ENCODE measurements around the gene GALNT9. TPM values are rescaled to one million over a fixed set of nuclear protein-coding genes. Genes with fewer than 3 reads are reported as not detected.

The GALNT9 gene
- total and polyA plus RNA-seq, 2 experiments from 2014 or later = 0.33 to 1.4 TPM

DNA sequence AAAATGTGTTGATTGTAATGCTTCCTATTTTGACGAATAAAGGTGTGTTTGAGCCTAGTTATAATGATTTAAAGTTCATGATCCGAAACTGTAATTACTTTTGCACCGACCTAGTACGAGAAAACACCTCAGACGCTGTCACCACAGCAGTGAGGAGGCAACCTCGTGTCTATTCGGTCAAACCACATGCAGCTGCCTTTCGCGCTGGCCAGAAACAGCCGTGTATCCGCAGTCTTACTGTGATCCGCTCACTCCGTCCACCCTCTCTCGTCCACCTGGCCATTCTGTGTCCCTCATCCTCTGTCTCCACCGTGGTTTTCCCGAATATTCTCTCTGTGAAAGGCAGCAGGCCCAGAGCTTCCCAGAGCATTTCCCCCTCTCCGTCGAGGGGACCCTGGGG is 118.1 kb downstream of the GALNT9 start:
- Histone ChIP-seq H3K27me3 (replicated peaks; ENCODE audit: insufficient read depth) (peaks cover 16% of the 10 kb centered on the region), H3F3A (ENCODE audit: insufficient read depth) (no peaks in the 10 kb centered on the region), H2AFZ (no peak overlapping the region), H3K27ac (no peak overlapping the region), H3K4me3 (no peak overlapping the region), H3K9ac (no peak overlapping the region), H3K36me3 (ENCODE audit: low read depth) (no peaks in the 10 kb centered on the region), H4K20me1 (ENCODE audit: insufficient read depth) (no peaks in the 10 kb centered on the region), H3K9me3 (ENCODE audit: low read depth) (no peaks in the 10 kb centered on the region), H3K4me1 (ENCODE audit: insufficient read depth) (no peaks in the 10 kb centered on the region), H3K4me2 (ENCODE audit: unreplicated experiment) (no peak overlapping the region), H3K79me2 (ENCODE audit: insufficient read depth) (no peaks in the 10 kb centered on the region), H3K9me2 (ENCODE audit: insufficient read depth) (no peaks in the 10 kb centered on the region)
- in situ Hi-C loops (cut with MboI) = no loop called here
- WGBS, 2 experiments (ENCODE audit: low coverage in 1 of 2, low lambda C conversion rate in 2 of 2, missing lambda C conversion rate in 2 of 2) = 77% methylated on average over 18 of the region's 18 CpGs
- TF ChIP-seq EZH2phosphoT487 (IDR thresholded peaks at IDR 0.05; ENCODE audit: insufficient read depth, low read depth) = no peak
- DNase-seq = no peak

DNA sequence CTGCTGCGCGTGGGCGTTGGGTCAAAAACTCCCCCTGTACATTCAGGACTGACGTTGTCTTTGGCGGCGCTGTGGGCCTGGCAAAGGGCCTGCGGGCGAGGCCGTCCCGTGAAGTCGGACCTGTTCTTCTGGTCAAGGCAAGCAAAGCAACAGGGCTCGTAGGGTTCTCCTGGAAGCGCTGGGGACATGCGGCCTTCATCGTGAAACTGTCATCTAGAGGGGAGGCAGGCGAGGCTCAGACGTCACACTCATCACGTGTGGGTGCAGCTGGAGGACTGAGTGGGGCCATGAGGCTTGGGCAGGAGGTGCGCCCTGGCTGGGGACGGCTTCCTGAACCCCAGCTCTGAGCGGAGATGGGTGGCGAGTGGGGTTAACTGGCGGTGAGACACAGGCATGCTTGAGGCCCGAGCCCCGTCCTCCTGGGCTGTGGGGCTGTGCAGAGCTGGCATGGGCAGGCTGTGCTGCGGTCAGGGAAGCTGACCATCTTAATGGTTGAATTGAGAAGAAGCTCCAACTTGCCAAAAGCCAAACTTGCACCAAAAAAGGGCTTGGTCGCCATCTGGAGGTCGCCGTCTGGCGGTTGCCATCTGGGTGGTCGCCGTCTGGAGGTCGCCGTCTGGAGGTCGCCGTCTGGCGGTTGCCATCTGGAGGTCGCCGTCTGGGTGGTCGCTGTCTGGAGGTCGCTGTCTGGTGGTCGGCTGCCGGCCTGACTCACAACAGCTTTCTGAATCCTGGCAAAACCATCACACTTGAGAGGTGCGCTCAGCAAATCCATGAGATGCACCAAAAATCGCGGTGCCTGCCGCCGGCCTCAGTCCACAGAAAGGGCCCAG is 119.0 kb downstream of the GALNT9 start:
- Histone ChIP-seq H3F3A (ENCODE audit: insufficient read depth) (no peaks in the 10 kb centered on the region), H3K9me3 (ENCODE audit: low read depth) (no peaks in the 10 kb centered on the region), H3K79me2 (ENCODE audit: insufficient read depth) (no peaks in the 10 kb centered on the region), H3K9me2 (ENCODE audit: insufficient read depth) (no peaks in the 10 kb centered on the region), H3K27me3 (replicated peaks; ENCODE audit: insufficient read depth) (peaks cover 22% of the 10 kb centered on the region), H3K4me1 (ENCODE audit: insufficient read depth) (no peaks in the 10 kb centered on the region), H3K9ac (no peak overlapping the region), H2AFZ (no peak overlapping the region), H3K36me3 (ENCODE audit: low read depth) (no peaks in the 10 kb centered on the region), H3K4me2 (ENCODE audit: unreplicated experiment) (no peak overlapping the region), H3K27ac (no peak overlapping the region), H3K4me3 (no peak overlapping the region), H4K20me1 (ENCODE audit: insufficient read depth) (no peaks in the 10 kb centered on the region)
- TF ChIP-seq EZH2phosphoT487 (IDR thresholded peaks at IDR 0.05; ENCODE audit: insufficient read depth, low read depth) = no peak
- no peak for TF ChIP-seq EZH2 (IDR thresholded peaks at IDR 0.05; ENCODE audit: insufficient read depth, poor library complexity, severe bottlenecking)
- in situ Hi-C loops (cut with MboI) = no loop called here
- WGBS, 2 experiments (ENCODE audit: low coverage in 1 of 2, low lambda C conversion rate in 2 of 2, missing lambda C conversion rate in 2 of 2) = 81 to 82% methylated on average over 47 to 48 of the region's 48 CpGs
- no peak for DNase-seq

DNA sequence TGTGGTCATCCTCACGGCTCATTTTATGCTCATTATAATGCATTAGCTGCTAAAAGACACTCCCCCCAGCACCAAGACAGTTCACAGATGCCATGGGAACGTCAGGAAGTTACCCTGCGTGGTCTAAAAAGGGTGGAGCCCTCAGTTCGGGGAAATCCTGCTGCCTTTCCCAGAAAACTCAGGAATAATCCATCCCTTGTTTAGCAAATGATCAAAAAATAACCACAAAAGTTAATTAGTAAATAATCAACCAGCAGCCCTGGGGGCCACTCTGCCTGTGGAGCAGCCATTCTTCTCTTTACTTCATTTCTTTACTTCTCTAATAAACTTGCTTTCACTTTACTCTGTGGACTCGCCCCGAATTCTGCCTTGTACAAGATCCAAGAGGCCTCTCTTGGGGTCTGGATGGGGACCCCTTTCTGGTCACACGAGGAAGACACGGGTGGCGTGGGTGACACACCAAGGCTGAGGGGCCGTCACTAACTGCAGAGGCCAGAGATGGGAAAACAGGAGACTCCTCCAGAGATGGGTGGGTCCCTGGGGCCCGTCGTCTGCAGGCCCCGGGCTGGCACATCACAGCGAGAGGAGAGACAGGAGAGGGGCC is 119.7 kb downstream of the GALNT9 start:
- WGBS, 2 experiments (ENCODE audit: low coverage in 1 of 2, low lambda C conversion rate in 2 of 2, missing lambda C conversion rate in 2 of 2) = 64 to 66% methylated on average over 14 of the region's 14 CpGs
- peaks cover 27% of the 10 kb centered on the region for H3K27me3 ChIP-seq (replicated peaks; ENCODE audit: insufficient read depth)
- no peaks in the 10 kb centered on the region for H3K36me3 ChIP-seq (ENCODE audit: low read depth)
- peaks cover 6% of the 10 kb centered on the region for H3K4me1 ChIP-seq (ENCODE audit: insufficient read depth)
- H3K9ac ChIP-seq = no peak overlapping the region
- H3F3A ChIP-seq (ENCODE audit: insufficient read depth) = no peaks in the 10 kb centered on the region
- H2AFZ ChIP-seq = no peak overlapping the region
- DNase-seq = no peak
- H3K79me2 ChIP-seq (ENCODE audit: insufficient read depth) = no peaks in the 10 kb centered on the region
- no peak overlapping the region for H3K27ac ChIP-seq
- no peak overlapping the region for H3K4me3 ChIP-seq
- no peaks in the 10 kb centered on the region for H3K9me3 ChIP-seq (ENCODE audit: low read depth)
- in situ Hi-C loops (cut with MboI) = no loop called here
- TF ChIP-seq EZH2phosphoT487 (IDR thresholded peaks at IDR 0.05; ENCODE audit: insufficient read depth, low read depth) (no peak), EZH2 (IDR thresholded peaks at IDR 0.05; ENCODE audit: insufficient read depth, poor library complexity, severe bottlenecking) (no peak)
- no peak overlapping the region for H3K4me2 ChIP-seq (ENCODE audit: unreplicated experiment)
- H4K20me1 ChIP-seq (ENCODE audit: insufficient read depth) = no peaks in the 10 kb centered on the region
- no peaks in the 10 kb centered on the region for H3K9me2 ChIP-seq (ENCODE audit: insufficient read depth)

DNA sequence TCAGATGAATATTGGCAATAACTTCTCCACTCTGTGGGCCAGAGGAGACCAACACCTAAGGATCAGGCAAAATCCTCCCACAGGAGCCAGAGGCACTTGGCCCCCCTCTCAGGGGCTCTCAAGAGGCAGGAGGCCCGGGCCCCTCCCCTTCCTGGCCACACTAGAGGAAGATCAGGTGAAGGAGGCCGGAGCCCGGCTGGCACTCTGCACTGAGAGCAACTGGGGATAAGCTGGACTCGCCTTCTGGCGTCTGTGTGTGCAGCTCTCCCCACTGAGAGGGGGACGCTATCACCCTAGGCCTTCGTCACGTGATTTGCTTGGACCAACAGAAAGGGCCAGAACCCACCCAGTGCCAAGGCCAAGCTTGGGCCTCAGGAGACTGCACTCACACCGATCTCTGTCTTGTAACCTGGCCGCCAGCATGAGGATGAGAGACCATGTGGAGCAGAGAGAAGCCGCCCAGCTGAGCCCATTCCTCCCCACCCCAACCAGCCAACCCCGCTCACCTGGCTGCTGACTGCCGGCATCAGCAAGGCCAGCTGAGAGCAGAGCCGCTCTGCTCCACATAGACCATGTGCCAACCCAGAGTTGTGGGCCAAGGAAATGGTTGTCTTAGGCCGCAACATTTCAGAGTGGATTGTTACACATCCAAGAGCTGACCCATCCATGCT is 121.1 kb downstream of the GALNT9 start:
- Histone ChIP-seq H3F3A (ENCODE audit: insufficient read depth) (no peaks in the 10 kb centered on the region), H3K27ac (no peak overlapping the region), H3K9me3 (ENCODE audit: low read depth) (no peaks in the 10 kb centered on the region), H3K9me2 (ENCODE audit: insufficient read depth) (no peaks in the 10 kb centered on the region), H4K20me1 (ENCODE audit: insufficient read depth) (no peaks in the 10 kb centered on the region), H3K4me3 (no peak overlapping the region), H3K79me2 (ENCODE audit: insufficient read depth) (no peaks in the 10 kb centered on the region), H3K36me3 (ENCODE audit: low read depth) (no peaks in the 10 kb centered on the region), H3K4me1 (ENCODE audit: insufficient read depth) (peaks cover 12% of the 10 kb centered on the region), H3K9ac (no peak overlapping the region), H3K4me2 (ENCODE audit: unreplicated experiment) (no peak overlapping the region), H2AFZ (no peak overlapping the region), H3K27me3 (replicated peaks; ENCODE audit: insufficient read depth) (peaks cover 24% of the 10 kb centered on the region)
- WGBS, 2 experiments (ENCODE audit: low coverage in 1 of 2, low lambda C conversion rate in 2 of 2, missing lambda C conversion rate in 2 of 2) = 61 to 68% methylated on average over 14 to 15 of the region's 15 CpGs
- TF ChIP-seq EZH2 (IDR thresholded peaks at IDR 0.05; ENCODE audit: insufficient read depth, poor library complexity, severe bottlenecking) (no peak), EZH2phosphoT487 (IDR thresholded peaks at IDR 0.05; ENCODE audit: insufficient read depth, low read depth) (no peak)
- DNase-seq = no peak
- in situ Hi-C loops (cut with MboI) = no loop called here
